ENCODE results near the gene SMYD2. TPM values are rescaled to one million over a fixed set of nuclear protein-coding genes. Genes with fewer than 3 reads are reported as not detected.

Gene SMYD2
- polyA plus RNA-seq, 1 donor from 2014 or later: 36.9 TPM

- H3K27ac ChIP-seq (ENCODE audit: low read length): no peak overlapping the region
- no peak overlapping the region for H2AFZ ChIP-seq (ENCODE audit: low read depth, low read length)
- H3K27me3 ChIP-seq (ENCODE audit: insufficient read depth, low read depth, low read length): no peaks in the 10 kb centered on the region
- H4K20me1 ChIP-seq (ENCODE audit: insufficient read depth): no peaks in the 10 kb centered on the region
- no peak overlapping the region for H3K4me2 ChIP-seq (ENCODE audit: low read length)
- H3K4me3 ChIP-seq (ENCODE audit: low read length): no peak overlapping the region
- no peak overlapping the region for H3K9ac ChIP-seq (ENCODE audit: low read length)
- no peaks in the 10 kb centered on the region for H3K9me2 ChIP-seq (ENCODE audit: insufficient read depth, low read length)
- no peaks in the 10 kb centered on the region for H3K9me3 ChIP-seq (ENCODE audit: low read length)
- H3F3A ChIP-seq (ENCODE audit: insufficient read depth, low read length, poor library complexity, severe bottlenecking): no peaks in the 10 kb centered on the region
- TF ChIP-seq, protein P1, sequence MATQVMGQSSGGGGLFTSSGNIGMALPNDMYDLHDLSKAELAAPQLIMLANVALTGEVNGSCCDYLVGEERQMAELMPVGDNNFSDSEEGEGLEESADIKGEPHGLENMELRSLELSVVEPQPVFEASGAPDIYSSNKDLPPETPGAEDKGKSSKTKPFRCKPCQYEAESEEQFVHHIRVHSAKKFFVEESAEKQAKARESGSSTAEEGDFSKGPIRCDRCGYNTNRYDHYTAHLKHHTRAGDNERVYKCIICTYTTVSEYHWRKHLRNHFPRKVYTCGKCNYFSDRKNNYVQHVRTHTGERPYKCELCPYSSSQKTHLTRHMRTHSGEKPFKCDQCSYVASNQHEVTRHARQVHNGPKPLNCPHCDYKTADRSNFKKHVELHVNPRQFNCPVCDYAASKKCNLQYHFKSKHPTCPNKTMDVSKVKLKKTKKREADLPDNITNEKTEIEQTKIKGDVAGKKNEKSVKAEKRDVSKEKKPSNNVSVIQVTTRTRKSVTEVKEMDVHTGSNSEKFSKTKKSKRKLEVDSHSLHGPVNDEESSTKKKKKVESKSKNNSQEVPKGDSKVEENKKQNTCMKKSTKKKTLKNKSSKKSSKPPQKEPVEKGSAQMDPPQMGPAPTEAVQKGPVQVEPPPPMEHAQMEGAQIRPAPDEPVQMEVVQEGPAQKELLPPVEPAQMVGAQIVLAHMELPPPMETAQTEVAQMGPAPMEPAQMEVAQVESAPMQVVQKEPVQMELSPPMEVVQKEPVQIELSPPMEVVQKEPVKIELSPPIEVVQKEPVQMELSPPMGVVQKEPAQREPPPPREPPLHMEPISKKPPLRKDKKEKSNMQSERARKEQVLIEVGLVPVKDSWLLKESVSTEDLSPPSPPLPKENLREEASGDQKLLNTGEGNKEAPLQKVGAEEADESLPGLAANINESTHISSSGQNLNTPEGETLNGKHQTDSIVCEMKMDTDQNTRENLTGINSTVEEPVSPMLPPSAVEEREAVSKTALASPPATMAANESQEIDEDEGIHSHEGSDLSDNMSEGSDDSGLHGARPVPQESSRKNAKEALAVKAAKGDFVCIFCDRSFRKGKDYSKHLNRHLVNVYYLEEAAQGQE (IDR thresholded peaks at IDR 0.05; ENCODE audit: borderline replicate concordance): no peak
- no peak for TF ChIP-seq SMC3 (conservative IDR thresholded peaks at IDR 0.05; ENCODE audit: poor library complexity)
- H3K79me2 ChIP-seq (replicated peaks; ENCODE audit: insufficient read depth, low read length): no peaks in the 10 kb centered on the region
- no peaks in the 10 kb centered on the region for H3K36me3 ChIP-seq (ENCODE audit: insufficient read depth, low read length)
Measured at GRCh38 chr1:214331180-214331579, 50.2 kb downstream of the SMYD2 start.

DNA sequence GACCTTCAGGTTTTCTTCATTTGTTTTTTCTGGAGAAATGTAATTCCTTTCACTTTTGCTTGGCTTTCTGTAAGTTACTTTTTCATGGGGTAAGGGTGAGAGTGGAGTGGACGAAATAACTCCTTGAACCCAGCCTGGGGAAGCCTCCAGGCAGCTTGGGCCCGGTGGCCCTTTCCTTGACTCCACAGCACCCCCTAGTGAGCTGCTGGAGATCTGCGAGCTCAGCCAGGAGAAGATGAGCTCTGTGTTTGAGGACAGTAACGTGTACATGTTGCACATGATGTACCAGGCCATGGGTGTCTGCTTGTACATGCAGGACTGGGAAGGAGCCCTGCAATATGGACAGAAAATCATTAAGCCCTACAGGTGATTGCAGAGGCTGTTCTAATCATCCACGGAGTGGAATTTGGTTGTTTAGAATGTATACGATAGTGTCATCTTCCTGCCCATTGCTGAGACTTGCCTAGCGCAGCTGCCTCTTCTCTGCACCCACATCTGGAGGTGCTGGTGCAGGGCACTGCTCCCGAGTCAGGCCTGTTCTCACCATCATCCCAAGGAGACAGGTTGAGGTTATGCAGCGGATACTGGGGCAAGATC is 51.0 kb downstream of the SMYD2 start:
- Histone ChIP-seq H3K9me3 (ENCODE audit: low read length) (no peaks in the 10 kb centered on the region), H3K27me3 (ENCODE audit: insufficient read depth, low read depth, low read length) (no peaks in the 10 kb centered on the region), H3K4me2 (ENCODE audit: low read length) (no peak overlapping the region), H3K27ac (ENCODE audit: low read length) (no peak overlapping the region), H3K4me3 (ENCODE audit: low read length) (no peak overlapping the region), H3K36me3 (ENCODE audit: insufficient read depth, low read length) (no peaks in the 10 kb centered on the region), H3K9ac (ENCODE audit: low read length) (no peak overlapping the region), H2AFZ (ENCODE audit: low read depth, low read length) (no peak overlapping the region), H3K9me2 (ENCODE audit: insufficient read depth, low read length) (no peaks in the 10 kb centered on the region), H4K20me1 (ENCODE audit: insufficient read depth) (no peaks in the 10 kb centered on the region), H3F3A (ENCODE audit: insufficient read depth, low read length, poor library complexity, severe bottlenecking) (no peaks in the 10 kb centered on the region), H3K79me2 (replicated peaks; ENCODE audit: insufficient read depth, low read length) (no peaks in the 10 kb centered on the region)
- peak; percentile 23 for TF ChIP-seq SMC3 (conservative IDR thresholded peaks at IDR 0.05; ENCODE audit: poor library complexity)
- TF ChIP-seq RAD21 (conservative IDR thresholded peaks at IDR 0.05): no peak
- TF ChIP-seq TAF1 (IDR thresholded peaks at IDR 0.05; ENCODE audit: low read depth): no peak
- TF ChIP-seq EP300 (conservative IDR thresholded peaks at IDR 0.05; ENCODE audit: poor library complexity, severe bottlenecking): no peak

GRCh38 chr1:214332946-214333798 is 52.2 kb downstream of the SMYD2 start:
- H3K9me3 ChIP-seq (ENCODE audit: low read length): no peaks in the 10 kb centered on the region
- no peaks in the 10 kb centered on the region for H3K27me3 ChIP-seq (ENCODE audit: insufficient read depth, low read depth, low read length)
- TF ChIP-seq RAD21 (conservative IDR thresholded peaks at IDR 0.05): peak; percentile 68
- no peak for TF ChIP-seq POLR2AphosphoS5 (IDR thresholded peaks at IDR 0.05)
- TF ChIP-seq, protein P2, sequence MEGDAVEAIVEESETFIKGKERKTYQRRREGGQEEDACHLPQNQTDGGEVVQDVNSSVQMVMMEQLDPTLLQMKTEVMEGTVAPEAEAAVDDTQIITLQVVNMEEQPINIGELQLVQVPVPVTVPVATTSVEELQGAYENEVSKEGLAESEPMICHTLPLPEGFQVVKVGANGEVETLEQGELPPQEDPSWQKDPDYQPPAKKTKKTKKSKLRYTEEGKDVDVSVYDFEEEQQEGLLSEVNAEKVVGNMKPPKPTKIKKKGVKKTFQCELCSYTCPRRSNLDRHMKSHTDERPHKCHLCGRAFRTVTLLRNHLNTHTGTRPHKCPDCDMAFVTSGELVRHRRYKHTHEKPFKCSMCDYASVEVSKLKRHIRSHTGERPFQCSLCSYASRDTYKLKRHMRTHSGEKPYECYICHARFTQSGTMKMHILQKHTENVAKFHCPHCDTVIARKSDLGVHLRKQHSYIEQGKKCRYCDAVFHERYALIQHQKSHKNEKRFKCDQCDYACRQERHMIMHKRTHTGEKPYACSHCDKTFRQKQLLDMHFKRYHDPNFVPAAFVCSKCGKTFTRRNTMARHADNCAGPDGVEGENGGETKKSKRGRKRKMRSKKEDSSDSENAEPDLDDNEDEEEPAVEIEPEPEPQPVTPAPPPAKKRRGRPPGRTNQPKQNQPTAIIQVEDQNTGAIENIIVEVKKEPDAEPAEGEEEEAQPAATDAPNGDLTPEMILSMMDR (IDR thresholded peaks at IDR 0.05; ENCODE audit: poor library complexity, severe bottlenecking): peak; percentile 72
- no peak for TF ChIP-seq EZH2 (IDR thresholded peaks at IDR 0.05; ENCODE audit: borderline replicate concordance, insufficient read depth, low read length, poor library complexity, severe bottlenecking)
- TF ChIP-seq, protein P1 (IDR thresholded peaks at IDR 0.05; ENCODE audit: borderline replicate concordance): no peak
- TF ChIP-seq TAF1 (IDR thresholded peaks at IDR 0.05; ENCODE audit: low read depth): no peak
- TF ChIP-seq SMC3 (conservative IDR thresholded peaks at IDR 0.05; ENCODE audit: poor library complexity): peak; percentile 81
- no peak for TF ChIP-seq EP300 (conservative IDR thresholded peaks at IDR 0.05; ENCODE audit: poor library complexity, severe bottlenecking)
- no peak for TF ChIP-seq MXI1 (conservative IDR thresholded peaks at IDR 0.05; ENCODE audit: poor library complexity, severe bottlenecking)
- no peak overlapping the region for H3K4me2 ChIP-seq (ENCODE audit: low read length)
- H3F3A ChIP-seq (ENCODE audit: insufficient read depth, low read length, poor library complexity, severe bottlenecking): no peaks in the 10 kb centered on the region
- no peak overlapping the region for H3K27ac ChIP-seq (ENCODE audit: low read length)
- no peak overlapping the region for H2AFZ ChIP-seq (ENCODE audit: low read depth, low read length)
- no peak overlapping the region for H3K4me3 ChIP-seq (ENCODE audit: low read length)
- H4K20me1 ChIP-seq (ENCODE audit: insufficient read depth): no peaks in the 10 kb centered on the region
- no peaks in the 10 kb centered on the region for H3K9me2 ChIP-seq (ENCODE audit: insufficient read depth, low read length)
- no peaks in the 10 kb centered on the region for H3K79me2 ChIP-seq (replicated peaks; ENCODE audit: insufficient read depth, low read length)
- H3K36me3 ChIP-seq (ENCODE audit: insufficient read depth, low read length): no peaks in the 10 kb centered on the region
- no peak overlapping the region for H3K9ac ChIP-seq (ENCODE audit: low read length)

Data from neural cell (in vitro differentiated cells).